Smooth muscle cell (in vitro differentiated cells): ENCODE results near the gene LKAAEAR1. TPM values are rescaled to one million over a fixed set of nuclear protein-coding genes. Genes with fewer than 3 reads are reported as not detected.

Source experiments
- DNase-seq: peaks from one replicate; lab custom pipeline; 2025; ENCODE audit not compliant: unreplicated experiment; lab: John Stamatoyannopoulos, UW
- H2AFZ ChIP-seq: fragments of 200-600 bp; sonication (generic); 2 replicates; pipeline ENCODE4 v1.6.0; 2016; ENCODE audit warnings: antibody characterized with exemption, low read depth, mild to moderate bottlenecking
- H3F3A ChIP-seq: fragments of 200-600 bp; sonication (generic); 2 replicates; pipeline ENCODE4 v1.6.0; 2017; ENCODE audit warnings: antibody characterized with exemption, low read depth
- H3K27ac ChIP-seq: fragments of 200-600 bp; sonication (generic); 2 replicates; pipeline ENCODE4 v1.5.1; 2016; ENCODE audit warnings: low read depth, mild to moderate bottlenecking
- H3K27me3 ChIP-seq: fragments of 200-600 bp; sonication (generic); 2 replicates; pipeline ENCODE4 v1.6.1; 2016; ENCODE audit warnings: low read depth, mild to moderate bottlenecking
- H3K36me3 ChIP-seq: fragments of 200-600 bp; sonication (generic); 2 replicates; pipeline ENCODE4 v1.5.1; 2016; ENCODE audit warnings: low read depth
- H3K4me1 ChIP-seq: fragments of 200-600 bp; sonication (generic); 2 replicates; pipeline ENCODE4 v1.5.1; 2016; ENCODE audit warnings: low read depth
- H3K4me2 ChIP-seq: fragments of 200-600 bp; sonication (generic); 2 replicates; pipeline ENCODE4 v1.6.0; 2016; ENCODE audit warnings: mild to moderate bottlenecking
- H3K4me3 ChIP-seq: fragments of 200-600 bp; sonication (generic); 2 replicates; pipeline ENCODE4 v1.5.1; 2016; ENCODE audit warnings: mild to moderate bottlenecking
- H3K79me2 ChIP-seq: fragments of 200-600 bp; sonication (generic); 2 replicates; pipeline ENCODE4 v1.6.0; 2016; ENCODE audit warnings: low read depth, mild to moderate bottlenecking
- H3K9ac ChIP-seq: fragments of 200-600 bp; sonication (generic); 2 replicates; pipeline ENCODE4 v1.6.0; 2016; ENCODE audit warnings: low read depth
- H3K9me3 ChIP-seq: fragments of 200-600 bp; sonication (generic); replicated peaks from 2 replicates; pipeline ENCODE4 v1.5.1; 2016; ENCODE audit warnings: low read depth
- H4K20me1 ChIP-seq: fragments of 200-600 bp; sonication (generic); 2 replicates; pipeline ENCODE4 v1.6.0; 2016; ENCODE audit warnings: low read depth
- WGBS: methylation state at CpG from one replicate; pipeline ENCODE4 v1.1.7; 2016; ENCODE audit warnings: low lambda C conversion rate; 5-methylcytosine and 5-hydroxymethylcytosine counted together
- polyA plus RNA-seq: library from polyadenylated mRNA; unstranded; fragments of >200 nt; fragmentation: Nextera tagmentation; extraction: Ambion mirVana; gene quantifications from 2 replicates; pipeline ENCODE4 v1.2.1, GENCODE V29; 2016
- total RNA-seq: library from RNA; depleted of rRNA; stranded (reverse); fragments of >200 nt; gene quantifications from 2 replicates; pipeline ENCODE4 v1.2.3, GENCODE V29; 2014
- TF ChIP-seq, protein P1 (sequence below): fragments of 200-600 bp; sonication (generic); IDR thresholded peaks from 2 replicates; pipeline ENCODE4 v1.5.1; 2017; ENCODE audit warnings: borderline replicate concordance, mild to moderate bottlenecking, antibody characterized with exemption; ENCODE audit not compliant: insufficient read depth, poor library complexity, severe bottlenecking

The LKAAEAR1 gene
- total and polyA plus RNA-seq, 2 experiments from 2014 or later, result 0.79 TPM; not detected in 1

DNA sequence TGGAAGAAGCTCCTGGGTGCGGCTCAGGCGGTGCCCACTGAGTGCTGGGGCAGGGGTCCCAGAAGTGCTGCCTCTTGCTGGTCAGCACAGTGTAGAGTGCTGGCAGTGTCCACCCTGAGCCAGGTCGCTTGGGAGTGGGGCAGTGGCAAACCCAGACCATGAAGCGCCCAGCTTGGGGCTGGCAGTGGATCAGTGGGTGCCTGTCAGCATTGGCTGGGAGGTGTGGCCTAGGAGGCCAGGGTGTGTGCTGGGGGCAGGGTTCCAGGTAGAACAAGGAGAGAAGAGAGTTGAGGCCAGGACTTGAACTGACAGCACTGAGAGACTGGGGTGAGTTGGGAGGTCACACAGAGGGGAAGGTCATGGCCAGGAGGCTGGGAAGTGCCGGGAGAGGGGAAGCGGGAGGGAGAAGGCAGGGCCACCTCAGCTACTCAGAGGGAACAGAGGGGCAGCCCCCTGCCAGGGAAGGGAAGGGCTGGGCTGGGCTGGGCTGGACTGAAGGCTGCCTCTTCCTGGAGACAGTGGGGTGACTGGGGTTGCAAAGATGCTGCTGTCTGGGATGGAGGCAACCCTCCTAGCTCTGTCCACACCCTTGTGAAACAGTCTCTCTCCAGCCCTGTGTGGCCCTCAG is 17.1 kb downstream of the LKAAEAR1 start:
- peaks cover 10% of the 10 kb centered on the region for H4K20me1 ChIP-seq
- H3K27ac ChIP-seq, result no peak overlapping the region
- no peaks in the 10 kb centered on the region for H3K79me2 ChIP-seq
- H3K4me2 ChIP-seq, result no peak overlapping the region
- no peaks in the 10 kb centered on the region for H3K9me3 ChIP-seq
- peaks cover 6% of the 10 kb centered on the region for H3K4me1 ChIP-seq
- no peaks in the 10 kb centered on the region for H3F3A ChIP-seq
- DNase-seq, result no peak
- TF ChIP-seq, protein P1, sequence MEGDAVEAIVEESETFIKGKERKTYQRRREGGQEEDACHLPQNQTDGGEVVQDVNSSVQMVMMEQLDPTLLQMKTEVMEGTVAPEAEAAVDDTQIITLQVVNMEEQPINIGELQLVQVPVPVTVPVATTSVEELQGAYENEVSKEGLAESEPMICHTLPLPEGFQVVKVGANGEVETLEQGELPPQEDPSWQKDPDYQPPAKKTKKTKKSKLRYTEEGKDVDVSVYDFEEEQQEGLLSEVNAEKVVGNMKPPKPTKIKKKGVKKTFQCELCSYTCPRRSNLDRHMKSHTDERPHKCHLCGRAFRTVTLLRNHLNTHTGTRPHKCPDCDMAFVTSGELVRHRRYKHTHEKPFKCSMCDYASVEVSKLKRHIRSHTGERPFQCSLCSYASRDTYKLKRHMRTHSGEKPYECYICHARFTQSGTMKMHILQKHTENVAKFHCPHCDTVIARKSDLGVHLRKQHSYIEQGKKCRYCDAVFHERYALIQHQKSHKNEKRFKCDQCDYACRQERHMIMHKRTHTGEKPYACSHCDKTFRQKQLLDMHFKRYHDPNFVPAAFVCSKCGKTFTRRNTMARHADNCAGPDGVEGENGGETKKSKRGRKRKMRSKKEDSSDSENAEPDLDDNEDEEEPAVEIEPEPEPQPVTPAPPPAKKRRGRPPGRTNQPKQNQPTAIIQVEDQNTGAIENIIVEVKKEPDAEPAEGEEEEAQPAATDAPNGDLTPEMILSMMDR, result no peak
- no peak overlapping the region for H3K9ac ChIP-seq
- H3K4me3 ChIP-seq, result no peak overlapping the region
- H3K27me3 ChIP-seq, result no peaks in the 10 kb centered on the region
- no peaks in the 10 kb centered on the region for H3K36me3 ChIP-seq
- WGBS, result 93% methylated on average over 5 of the region's 6 CpGs
- H2AFZ ChIP-seq, result no peak overlapping the region

DNA sequence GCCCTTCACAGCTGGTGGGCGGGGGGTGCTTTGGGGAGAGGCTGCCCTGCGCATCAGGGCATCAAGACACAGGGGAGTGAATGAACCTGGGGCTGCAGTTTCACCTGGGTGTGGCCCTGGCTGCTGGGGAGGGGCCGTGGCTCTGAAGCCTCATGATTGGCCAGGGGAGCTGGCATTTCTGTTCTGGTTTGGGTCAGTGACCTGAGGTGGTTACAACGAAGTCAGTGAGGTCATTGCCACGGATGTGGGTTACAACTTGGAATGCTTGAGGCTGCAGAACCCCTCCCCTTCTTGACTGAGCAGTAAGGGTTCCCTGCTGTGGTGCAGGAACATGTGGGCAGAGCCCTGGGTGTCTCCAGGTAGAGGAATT is 18.2 kb downstream of the LKAAEAR1 start:
- DNase-seq, result no peak
- H3K27me3 ChIP-seq, result no peaks in the 10 kb centered on the region
- H3K27ac ChIP-seq, result no peak overlapping the region
- H4K20me1 ChIP-seq, result peaks cover 10% of the 10 kb centered on the region
- WGBS, result 42% methylated on average over 5 of the region's 5 CpGs
- H3K36me3 ChIP-seq, result no peaks in the 10 kb centered on the region
- H3K9me3 ChIP-seq, result no peaks in the 10 kb centered on the region
- TF ChIP-seq, protein P1, result no peak
- H3K4me3 ChIP-seq, result no peak overlapping the region
- no peaks in the 10 kb centered on the region for H3K79me2 ChIP-seq
- peaks cover 6% of the 10 kb centered on the region for H3K4me1 ChIP-seq
- no peak overlapping the region for H2AFZ ChIP-seq
- H3K9ac ChIP-seq, result no peak overlapping the region
- H3K4me2 ChIP-seq, result no peak overlapping the region
- H3F3A ChIP-seq, result no peaks in the 10 kb centered on the region

DNA sequence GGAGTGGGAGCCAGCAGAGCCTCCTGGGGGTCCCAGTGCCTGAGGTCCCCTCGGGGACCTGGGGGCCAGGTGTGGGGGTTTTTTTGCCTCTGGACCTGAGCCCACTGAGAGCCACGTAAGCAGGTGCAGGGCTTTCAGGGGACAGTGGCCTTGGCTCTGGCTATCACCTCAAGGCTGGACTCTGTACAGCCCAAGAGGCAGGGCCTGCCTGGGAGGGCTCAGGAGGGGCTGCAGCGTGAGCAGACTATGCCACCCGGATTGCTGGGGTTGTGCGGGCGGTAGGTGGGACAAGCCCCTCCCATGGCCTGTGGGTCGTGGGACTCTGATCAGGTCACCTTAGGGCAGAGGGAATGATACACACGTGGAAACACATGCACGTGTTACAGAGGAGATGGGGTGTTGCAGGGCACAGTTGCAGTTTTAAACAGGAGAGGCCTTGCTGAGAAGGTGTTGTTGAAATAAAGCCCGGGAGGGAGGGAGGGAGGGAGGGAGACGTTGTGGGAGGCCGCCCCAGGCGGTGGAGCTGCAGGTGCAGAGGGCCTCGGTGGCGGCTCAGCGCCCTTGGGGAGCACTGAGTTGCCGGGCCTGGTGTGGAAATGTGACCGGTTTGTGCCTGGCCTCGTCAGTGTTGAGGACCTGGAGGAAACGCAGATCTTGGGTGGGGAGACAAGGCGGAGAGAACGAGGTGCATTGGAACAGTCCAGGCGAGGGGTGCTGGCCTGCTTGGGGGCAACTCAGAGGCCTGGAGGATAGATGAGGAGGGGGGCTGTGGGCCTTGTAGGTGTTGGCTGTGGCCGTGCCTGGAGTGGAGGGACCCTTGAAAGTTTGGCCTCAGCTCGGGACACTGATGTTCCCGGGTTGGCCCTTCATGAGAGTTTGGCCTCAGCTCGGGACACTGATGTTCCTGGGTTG is 18.9 kb downstream of the LKAAEAR1 start:
- Histone ChIP-seq H3K27me3 (no peaks in the 10 kb centered on the region), H4K20me1 (peaks cover 10% of the 10 kb centered on the region), H3K79me2 (no peaks in the 10 kb centered on the region), H3K36me3 (no peaks in the 10 kb centered on the region), H3K4me2 (no peak overlapping the region), H3K4me1 (peaks cover 6% of the 10 kb centered on the region), H3K27ac (no peak overlapping the region), H2AFZ (no peak overlapping the region), H3K9ac (no peak overlapping the region), H3K4me3 (no peak overlapping the region), H3K9me3 (no peaks in the 10 kb centered on the region), H3F3A (no peaks in the 10 kb centered on the region)
- DNase-seq, result no peak
- TF ChIP-seq, protein P1, result no peak
- 76% methylated on average over 24 of the region's 27 CpGs for WGBS
